GM19395 (cell line): ENCODE measurements around the gene ACAT1.
A peak's percentile ranks its signal among the peaks of the same experiment; 100 is the strongest.
"Not testable (repeated sequence)": the region's sequence is repeated elsewhere in the genome, so short reads cannot be mapped to it uniquely, and the experiment has no call there.

Experiments used
- ATAC-seq: cut with Tn5 transposase; IDR thresholded peaks from one replicate; pipeline ENCODE4 v1.9.1; 2021; ENCODE audit warnings: mild to moderate bottlenecking, moderate library complexity; ENCODE audit not compliant: unreplicated experiment

Gene ACAT1

GRCh38 chr11:108121274-108122155 is at the start of gene ACAT1:
Gene ACAT1, plus strand, starts transcription at chr11:108121567. Its CDS starts 40 bp downstream, at chr11:108121607.
- peak; percentile 97 for ATAC-seq

- no peak for ATAC-seq
These were observed 36.6 kb upstream of the ACAT1 start for GRCh38 chr11:108084811-108085210.

GRCh38 chr11:108085672-108086071 is 35.7 kb upstream of the ACAT1 start:
- ATAC-seq = no peak

GRCh38 chr11:108092134-108092533 is 29.2 kb upstream of the ACAT1 start:
- no peak for ATAC-seq

- ATAC-seq = no peak
These were observed 28.1 kb upstream of the ACAT1 start for GRCh38 chr11:108093128-108093904.

GRCh38 chr11:108097179-108097578 is 24.2 kb upstream of the ACAT1 start:
- ATAC-seq = no peak

GRCh38 chr11:108101090-108101775 is 20.1 kb upstream of the ACAT1 start:
- no peak for ATAC-seq

GRCh38 chr11:108111126-108111525 is 10.2 kb upstream of the ACAT1 start:
- no peak for ATAC-seq

GRCh38 chr11:108112057-108112456 is 9.3 kb upstream of the ACAT1 start:
- no peak for ATAC-seq

- ATAC-seq = no peak
These were observed 5.7 kb upstream of the ACAT1 start for GRCh38 chr11:108115500-108116140.

- ATAC-seq = no peak
These were observed 3.5 kb upstream of the ACAT1 start for GRCh38 chr11:108117746-108118371.

GRCh38 chr11:108120936-108121273 is 462 bp upstream of the ACAT1 start:
- ATAC-seq = peak; percentile 20

GRCh38 chr11:108122166-108122628 is 830 bp downstream of the ACAT1 start:
- no peak for ATAC-seq

- ATAC-seq = no peak
These were observed 3.7 kb downstream of the ACAT1 start for GRCh38 chr11:108125096-108125495.

GRCh38 chr11:108128772-108129171 is 7.4 kb downstream of the ACAT1 start:
- no peak for ATAC-seq

- no peak for ATAC-seq
These were observed 10.6 kb downstream of the ACAT1 start for GRCh38 chr11:108131993-108132392.

- ATAC-seq = not testable (repeated sequence)
These were observed 11.7 kb downstream of the ACAT1 start for GRCh38 chr11:108132993-108133538.

- ATAC-seq = peak; percentile 71
These were observed 14.6 kb downstream of the ACAT1 start for GRCh38 chr11:108135845-108136544.

- ATAC-seq = no peak
These were observed 15.8 kb downstream of the ACAT1 start for GRCh38 chr11:108137212-108137611.
